HEK293 (cell line): Measurements from ENCODE around the gene BTG4.
A peak's percentile ranks its signal among the peaks of the same experiment; 100 is the strongest.

Source experiments
- CTCF ChIA-PET: fragments of 350-600 bp; formaldehyde crosslinking; extraction: SDS; loops from one replicate; lab custom pipeline; 2021; ENCODE audit warnings: antibody characterized with exemption; lab: Yijun Ruan, JAX
- POLR2A ChIA-PET: fragments of 300-600 bp; formaldehyde crosslinking; extraction: SDS; loops from one replicate; lab custom pipeline; 2020; ENCODE audit warnings: antibody characterized with exemption, inconsistent platforms; lab: Yijun Ruan, JAX
- H3K27ac ChIP-seq: fragments of 200-500 bp; sonication (Bioruptor generic); 2 replicates; pipeline ENCODE4 v1.5.1; 2014; ENCODE audit warnings: low read depth, low read length, control low read depth, inconsistent platforms; ENCODE audit errors: extremely low read depth
- H3K36me3 ChIP-seq, 2 experiments: fragments of 200-500 bp in 1 of 2; sonication (Bioruptor generic) in 1 of 2; 1 replicate in 1 of 2; 2 replicates in 1 of 2; pipeline ENCODE4 v1.5.1; 2014 to 2017; ENCODE audit warnings: inconsistent platforms in 2 of 2, low read length in 2 of 2; ENCODE audit not compliant: control insufficient read depth in 2 of 2, insufficient read depth in 1 of 2
- H3K4me1 ChIP-seq: fragments of 200-500 bp; sonication (Bioruptor generic); 2 replicates; pipeline ENCODE4 v1.5.1; 2014; ENCODE audit warnings: mild to moderate bottlenecking, low read length, inconsistent platforms; ENCODE audit not compliant: control insufficient read depth, insufficient read depth
- H3K4me3 ChIP-seq: 2 replicates; pipeline ENCODE4 v1.5.1; 2011; ENCODE audit warnings: low read depth, mild to moderate bottlenecking, control low read depth, low read length, moderate library complexity
- H3K9me3 ChIP-seq: fragments of 200-500 bp; sonication (Bioruptor generic); 2 replicates; pipeline ENCODE4 v1.5.1; 2014; ENCODE audit warnings: low read depth, low read length, inconsistent platforms; ENCODE audit not compliant: control insufficient read depth, insufficient read depth
- GLIS1 ChIP-seq: fragments of 450-650 bp; formaldehyde crosslinking; IDR thresholded peaks from 2 replicates; pipeline ENCODE4 v1.5.1; 2016; ENCODE audit warnings: missing biosample characterization, missing genetic modification characterization
- HIC1 ChIP-seq: fragments of 450-650 bp; formaldehyde crosslinking; IDR thresholded peaks from 2 replicates; pipeline ENCODE4 v1.5.1; 2016; ENCODE audit warnings: missing biosample characterization, missing genetic modification characterization
- KLF10 ChIP-seq: fragments of 450-650 bp; IDR thresholded peaks from 2 replicates; pipeline ENCODE4 v1.5.1; 2018; ENCODE audit warnings: missing biosample characterization, mild to moderate bottlenecking, missing genetic modification characterization
- ZBTB10 ChIP-seq: fragments of 450-650 bp; formaldehyde crosslinking; IDR thresholded peaks from 2 replicates; pipeline ENCODE4 v1.5.1; 2016; ENCODE audit warnings: missing biosample characterization, missing genetic modification characterization
- ZNF133 ChIP-seq: fragments of 450-650 bp; formaldehyde crosslinking; IDR thresholded peaks from 2 replicates; pipeline ENCODE4 v1.5.1; 2016; ENCODE audit warnings: missing biosample characterization, missing genetic modification characterization
- ZNF280C ChIP-seq: fragments of 450-650 bp; formaldehyde crosslinking; IDR thresholded peaks from 2 replicates; pipeline ENCODE4 v1.5.1; 2016; ENCODE audit warnings: missing biosample characterization, missing genetic modification characterization
- ZNF335 ChIP-seq: fragments of 450-650 bp; formaldehyde crosslinking; conservative IDR thresholded peaks from 2 replicates; pipeline ENCODE4 v1.5.1; 2016; ENCODE audit warnings: missing biosample characterization, missing genetic modification characterization
- ZNF416 ChIP-seq: fragments of 450-650 bp; formaldehyde crosslinking; IDR thresholded peaks from 2 replicates; pipeline ENCODE4 v1.5.1; 2016; ENCODE audit warnings: missing biosample characterization, missing genetic modification characterization
- ZNF558 ChIP-seq: fragments of 450-650 bp; formaldehyde crosslinking; IDR thresholded peaks from 2 replicates; pipeline ENCODE4 v1.5.1; 2016; ENCODE audit warnings: missing biosample characterization, missing genetic modification characterization
- ZNF645 ChIP-seq: fragments of 450-650 bp; formaldehyde crosslinking; IDR thresholded peaks from 2 replicates; pipeline ENCODE4; 2016; ENCODE audit warnings: missing biosample characterization, missing genetic modification characterization
- ZNF692 ChIP-seq: fragments of 450-650 bp; formaldehyde crosslinking; IDR thresholded peaks from 2 replicates; pipeline ENCODE4 v1.5.1; 2016; ENCODE audit warnings: missing biosample characterization, missing genetic modification characterization
- ZNF747 ChIP-seq: fragments of 450-650 bp; formaldehyde crosslinking; IDR thresholded peaks from 2 replicates; pipeline ENCODE4 v1.5.1; 2016; ENCODE audit warnings: missing biosample characterization, missing genetic modification characterization
- ZNF791 ChIP-seq: fragments of 450-650 bp; formaldehyde crosslinking; IDR thresholded peaks from 2 replicates; pipeline ENCODE4 v1.5.1; 2016; ENCODE audit warnings: missing biosample characterization, missing genetic modification characterization
- ZNF830 ChIP-seq: fragments of 450-650 bp; IDR thresholded peaks from 2 replicates; pipeline ENCODE4 v1.5.0; 2018; ENCODE audit warnings: missing biosample characterization, missing genetic modification characterization, low read depth, mild to moderate bottlenecking, moderate library complexity
- ZSCAN30 ChIP-seq: fragments of 450-650 bp; IDR thresholded peaks from 2 replicates; pipeline ENCODE4 v1.5.1; 2018; ENCODE audit warnings: missing biosample characterization, mild to moderate bottlenecking, missing genetic modification characterization, moderate library complexity

Gene BTG4

GRCh38 chr11:111514216-111515031, 2.2 kb upstream of the BTG4 start, which contains the start of gene HOATZ (continued):
- TF ChIP-seq ZNF645 (tag by site-specific recombination) (no peak), HIC1 (no peak), ZNF280C (tag by site-specific recombination) (no peak), ZNF830 (tag by site-specific recombination) (no peak), ZNF558 (no peak), ZNF133 (tag by site-specific recombination) (no peak), ZNF791 (tag by site-specific recombination) (no peak), GLIS1 (tag by site-specific recombination) (no peak), ZSCAN30 (tag by site-specific recombination) (no peak), ZNF747 (no peak)

- TF ChIP-seq KLF10 (tag by site-specific recombination) (no peak), ZNF335 (tag by site-specific recombination) (peak; percentile 7), ZBTB10 (no peak)
- TF ChIP-seq, all 188 proteins: peak for 1
- H3K36me3 ChIP-seq = no peaks in the 10 kb centered on the region
- CTCF ChIA-PET = interaction anchor here (0.9 to 1.4 kb wide), 2 partner anchors 13 to 59 kb away, joined by 3 read pairs; no protein-coding TSS in a partner anchor
- POLR2A ChIA-PET = interaction anchor here (0.6 kb wide), 1 partner anchor 1360 kb away, joined by 3 read pairs; no protein-coding TSS in a partner anchor
- no peaks in the 10 kb centered on the region for H3K9me3 ChIP-seq
- no peak overlapping the region for H3K27ac ChIP-seq
- H3K4me1 ChIP-seq = no peaks in the 10 kb centered on the region
- H3K4me3 ChIP-seq = no peak overlapping the region
These were observed 1.0 kb upstream of the BTG4 start for GRCh38 chr11:111513240-111513605.

- TF ChIP-seq ZNF416 (tag by site-specific recombination) (no peak), ZNF335 (tag by site-specific recombination) (0 out of 2 replicates have a peak, but pooled peaks have one; percentile 17), GLIS1 (tag by site-specific recombination) (0 out of 2 replicates have a peak, but pooled peaks have one; percentile 7), ZNF692 (tag by site-specific recombination) (peak; percentile 67; the same call in 1 of the 2 replicates)
- Histone ChIP-seq H3K4me1 (no peaks in the 10 kb centered on the region), H3K27ac (no peak overlapping the region), H3K36me3 (no peaks in the 10 kb centered on the region), H3K4me3 (no peak overlapping the region), H3K9me3 (no peaks in the 10 kb centered on the region)
- POLR2A ChIA-PET = interaction anchor here (0.7 kb wide), 1 partner anchor 1375 kb away, joined by 4 read pairs; no protein-coding TSS in a partner anchor
- CTCF ChIA-PET = no interaction called here
These were observed 1.9 kb downstream of the BTG4 start for GRCh38 chr11:111510311-111510710.
